HPDE6-E6E7 (cell line): ENCODE data around the gene MIA.
A peak's percentile ranks its signal among the peaks of the same experiment; 100 is the strongest.
"Not testable (repeated sequence)": the region's sequence is repeated elsewhere in the genome, so short reads cannot be mapped to it uniquely, and the experiment has no call there.

Source experiments
- DNase-seq: peaks from one replicate; pipeline ENCODE4 v3.0.0; 2011; ENCODE audit warnings: missing footprints; ENCODE audit errors: extremely low spot score

Gene MIA

GRCh38 chr19:40803857-40804782, 28.8 kb downstream of the MIA start:
- no peak for DNase-seq

- no peak for DNase-seq
Measured at GRCh38 chr19:40804783-40805242, 29.5 kb downstream of the MIA start.

GRCh38 chr19:40805258-40805868, 30.0 kb downstream of the MIA start:
- no peak for DNase-seq

GRCh38 chr19:40806423-40807146, 31.3 kb downstream of the MIA start:
- DNase-seq: peak; percentile 82

- no peak for DNase-seq
Measured at GRCh38 chr19:40807147-40808020, 32.1 kb downstream of the MIA start.

- no peak for DNase-seq
Measured at GRCh38 chr19:40808021-40808325, 32.7 kb downstream of the MIA start.

- no peak for DNase-seq
Measured at GRCh38 chr19:40808497-40808896, 33.2 kb downstream of the MIA start.

GRCh38 chr19:40809358-40810086, 34.2 kb downstream of the MIA start:
- no peak for DNase-seq

- DNase-seq: no peak
Measured at GRCh38 chr19:40810160-40810559, 34.8 kb downstream of the MIA start.

- not testable (repeated sequence) for DNase-seq
Measured at GRCh38 chr19:40810649-40811408, 35.5 kb downstream of the MIA start.

GRCh38 chr19:40811478-40812341, 36.4 kb downstream of the MIA start:
- DNase-seq: no peak

GRCh38 chr19:40812571-40812970, 37.2 kb downstream of the MIA start:
- not testable (repeated sequence) for DNase-seq

- no peak for DNase-seq
Measured at GRCh38 chr19:40813182-40813581, 37.9 kb downstream of the MIA start.

GRCh38 chr19:40815223-40815622, 39.9 kb downstream of the MIA start:
- DNase-seq: no peak

GRCh38 chr19:40818480-40819399, 43.4 kb downstream of the MIA start:
- not testable (repeated sequence) for DNase-seq

- not testable (repeated sequence) for DNase-seq
Measured at GRCh38 chr19:40819479-40820234, 44.3 kb downstream of the MIA start.

GRCh38 chr19:40822161-40822560, 46.8 kb downstream of the MIA start:
- DNase-seq: no peak
